Measurements from ENCODE around the gene ANKRD34B.
A peak's percentile ranks its signal among the peaks of the same experiment; 100 is the strongest.

Gene ANKRD34B

DNA sequence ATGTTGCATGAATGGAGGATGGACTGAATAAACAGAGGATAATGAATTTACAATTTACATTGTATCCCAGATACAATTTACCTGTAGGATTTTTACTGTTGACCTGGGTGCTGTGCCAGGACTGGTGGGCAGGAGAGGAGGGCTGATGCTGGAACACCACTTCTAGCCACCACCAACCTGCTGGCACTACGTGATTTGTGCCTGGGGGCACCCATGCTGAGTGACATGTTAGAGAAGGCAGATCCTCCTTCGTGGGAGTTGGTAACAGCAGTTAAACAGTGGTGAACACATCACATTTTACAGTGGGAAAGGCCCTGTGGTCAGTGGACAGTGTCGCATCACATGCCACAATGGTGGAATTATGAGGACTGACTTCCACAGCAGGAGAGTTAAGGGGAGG lies 3.0 kb upstream of the ANKRD34B start:
- no peak for DNase-seq (ENCODE audit: low read depth in 1 of 2, low spot score in 1 of 2)

DNA sequence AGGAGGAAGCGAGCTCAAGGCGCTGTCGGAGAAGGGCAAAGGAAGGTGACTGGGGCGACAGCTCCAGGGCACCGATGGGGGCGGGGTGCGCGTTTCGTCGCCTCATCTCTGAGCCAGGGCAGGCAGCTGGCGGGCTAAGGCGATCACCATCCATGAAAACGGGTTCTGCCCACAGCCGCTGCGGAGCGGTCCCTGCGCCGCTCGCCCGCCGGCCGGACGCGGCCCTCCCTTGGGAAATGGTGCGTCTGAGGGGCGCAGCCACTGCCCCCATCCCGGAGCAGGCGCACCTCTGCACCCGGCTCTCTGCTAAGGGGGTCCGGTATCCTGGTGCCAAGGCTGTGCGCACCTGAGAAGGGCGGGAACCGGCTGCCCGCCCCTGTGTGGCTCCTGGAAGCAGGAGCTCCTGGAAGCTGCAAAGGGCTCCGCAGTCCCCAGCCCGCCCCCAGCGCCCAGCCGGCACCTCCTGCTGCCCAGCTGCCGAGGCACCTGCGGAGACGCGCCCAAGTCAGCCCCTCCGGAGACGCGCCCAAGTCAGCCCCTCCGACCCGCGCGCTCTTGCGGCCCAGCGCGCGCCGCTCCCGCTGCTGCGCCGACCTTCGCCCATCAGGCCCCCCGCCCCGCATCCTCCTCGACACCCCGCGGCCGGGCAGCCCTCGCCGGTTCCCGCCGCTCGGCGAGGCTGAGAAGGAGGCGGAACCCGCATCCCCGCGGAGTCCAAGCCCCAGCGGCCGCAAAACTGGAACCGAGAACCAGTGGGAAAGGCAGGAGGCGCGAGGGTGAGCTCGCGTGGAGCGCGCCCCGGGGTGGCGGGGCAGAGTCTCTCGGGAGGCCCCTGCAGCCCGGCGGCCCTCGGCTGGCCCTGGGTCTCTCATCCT lies 757 bp downstream of the ANKRD34B start:
- no peak for DNase-seq (ENCODE audit: low read depth in 1 of 2, low spot score in 1 of 2)

GRCh38 chr5:80568251-80568650 lies 1.8 kb downstream of the ANKRD34B start:
- no peak for DNase-seq (ENCODE audit: low read depth in 1 of 2, low spot score in 1 of 2)

DNA sequence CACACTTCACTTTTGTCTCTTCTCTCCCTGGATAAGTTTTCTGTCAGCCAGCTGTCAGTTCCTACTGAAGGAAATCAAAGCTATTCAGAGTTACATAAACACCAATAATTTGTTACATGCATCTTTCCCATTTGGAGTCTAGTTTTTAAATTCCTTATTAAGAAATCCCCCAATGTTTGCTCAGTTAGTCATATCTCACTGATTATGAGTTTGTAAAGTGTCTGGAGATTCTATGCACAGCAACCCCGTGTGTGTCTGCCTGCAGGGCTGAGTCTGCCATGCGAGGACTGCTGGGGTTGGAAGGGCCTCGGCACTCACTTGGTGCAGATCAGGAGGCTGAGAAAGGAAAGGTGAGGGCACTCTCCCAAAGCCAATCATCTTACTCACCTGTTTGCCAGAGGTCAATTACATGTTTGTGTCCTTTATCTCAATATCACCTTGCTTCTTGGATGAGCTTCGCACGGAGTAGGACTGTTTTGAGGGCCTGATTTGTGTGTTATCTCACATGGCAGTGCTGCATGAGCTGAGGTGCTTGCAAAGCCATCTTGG lies 3.3 kb downstream of the ANKRD34B start:
- DNase-seq (ENCODE audit: low read depth in 1 of 2, low spot score in 1 of 2), result no peak

GRCh38 chr5:80565330-80565729 lies 4.8 kb downstream of the ANKRD34B start:
- DNase-seq (ENCODE audit: low read depth in 1 of 2, low spot score in 1 of 2), result no peak

GRCh38 chr5:80559244-80559643 lies 10.8 kb downstream of the ANKRD34B start:
- no peak for DNase-seq (ENCODE audit: low read depth in 1 of 2, low spot score in 1 of 2)

- DNase-seq (ENCODE audit: low read depth in 1 of 2, low spot score in 1 of 2), result no peak
Observed at GRCh38 chr5:80555099-80555498, 15.0 kb downstream of the ANKRD34B start.

DNA sequence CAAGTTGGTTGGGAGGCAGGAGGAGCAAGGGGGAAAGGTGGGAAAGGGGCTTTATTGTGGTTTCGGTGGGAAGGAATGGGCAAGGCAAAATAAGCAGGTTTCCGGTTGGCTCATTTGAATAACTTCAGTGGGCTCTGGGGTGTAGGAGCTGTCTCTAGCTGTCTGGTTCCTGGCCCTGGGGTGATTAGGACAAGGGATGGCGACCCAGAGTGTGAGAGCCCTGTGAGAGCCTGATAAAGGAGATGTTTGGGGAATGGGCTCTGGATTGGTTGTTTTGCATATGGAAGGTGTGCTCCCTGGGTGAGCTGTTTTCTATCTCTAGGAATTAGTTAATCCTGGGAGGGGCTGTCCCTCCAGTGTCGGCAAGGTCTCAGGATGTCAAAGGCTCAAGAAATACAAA lies 15.4 kb downstream of the ANKRD34B start:
- no peak for DNase-seq (ENCODE audit: low read depth in 1 of 2, low spot score in 1 of 2)

DNA sequence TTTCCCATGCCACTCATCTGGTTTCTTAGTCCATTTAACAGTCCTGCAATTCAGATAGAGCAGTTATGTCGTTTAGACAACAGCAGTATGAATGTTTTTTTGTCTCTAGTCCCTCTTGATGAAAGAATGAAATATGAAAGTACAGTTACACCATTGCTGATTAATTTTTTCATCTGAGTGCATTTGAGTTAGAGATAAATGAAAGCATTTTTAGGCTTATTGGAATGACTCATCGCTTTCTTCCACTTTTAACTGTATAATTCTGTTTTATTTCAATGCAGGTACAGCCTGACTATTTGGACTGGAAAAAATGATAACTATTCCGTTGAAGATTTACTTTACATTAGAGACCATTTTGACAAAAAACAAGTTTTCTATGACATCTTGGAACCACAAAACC lies 28.7 kb downstream of the ANKRD34B start:
- DNase-seq (ENCODE audit: low read depth in 1 of 2, low spot score in 1 of 2), result no peak

DNA sequence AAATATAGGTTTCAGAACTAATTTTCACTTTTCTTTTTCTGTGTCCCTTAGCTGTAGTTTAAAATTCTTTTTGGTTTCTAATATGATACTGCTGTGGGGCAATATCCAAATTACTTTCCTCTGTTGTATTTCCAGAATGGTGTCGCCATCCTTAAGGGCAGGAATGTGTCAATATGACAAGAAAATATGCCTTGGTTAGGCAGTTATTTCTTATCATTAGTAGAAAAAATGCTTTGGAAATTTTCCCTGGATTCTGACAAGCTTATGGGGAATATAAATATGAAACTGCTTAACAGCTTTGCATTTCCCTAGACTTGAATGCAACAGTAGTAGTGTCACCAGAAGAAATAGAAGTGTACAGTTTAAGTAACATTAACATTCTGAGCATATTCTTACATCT lies 29.4 kb downstream of the ANKRD34B start:
- no peak for DNase-seq (ENCODE audit: low read depth in 1 of 2, low spot score in 1 of 2)

- DNase-seq (ENCODE audit: low read depth in 1 of 2, low spot score in 1 of 2), result peak in 1 of 2 donors; percentile 7
Observed at GRCh38 chr5:80516826-80517225, 53.3 kb downstream of the ANKRD34B start.

DNA sequence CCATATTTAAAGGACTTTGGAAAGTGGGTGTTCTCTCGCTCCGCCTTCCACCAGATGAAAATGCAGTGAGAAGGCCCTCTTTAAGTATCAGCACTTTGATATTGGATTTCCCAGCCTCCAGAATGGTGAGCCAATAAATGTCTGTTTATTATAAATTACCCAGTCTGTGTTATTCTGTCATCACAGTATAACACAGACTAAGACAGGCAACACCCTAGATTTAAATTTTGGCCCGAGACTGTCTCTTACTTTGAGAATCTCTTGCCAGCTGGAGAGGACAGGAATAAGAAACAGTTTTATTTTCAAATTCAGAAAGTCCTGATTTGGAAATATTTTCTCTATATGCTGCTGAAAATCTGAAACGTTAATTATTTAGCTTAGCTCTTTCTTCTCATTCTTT lies 60.7 kb downstream of the ANKRD34B start:
- no peak for DNase-seq (ENCODE audit: low read depth in 1 of 2, low spot score in 1 of 2)

- DNase-seq (ENCODE audit: low read depth in 1 of 2, low spot score in 1 of 2), result no peak
Observed at GRCh38 chr5:80508844-80509243, 61.2 kb downstream of the ANKRD34B start.

- no peak for DNase-seq (ENCODE audit: low read depth in 1 of 2, low spot score in 1 of 2)
Observed at GRCh38 chr5:80507663-80508062, 62.4 kb downstream of the ANKRD34B start.
